Tibial artery (tissue), 4 donors: Measurements from ENCODE around the gene ITGB7.

ENCODE experiments used
- DNase-seq, 2 donors: peaks; one replicate each; pipeline ENCODE4 v3.0.0-alpha.2; 2019
- H3K27ac ChIP-seq, 2 donors: fragments of 200-600 bp; sonication (generic) in 1 of 2; 1 replicate in 1 of 2; 2 replicates in 1 of 2; pipeline ENCODE4 v1.5.1; 2018 to 2019; ENCODE audit warnings: mild to moderate bottlenecking in 1 of 2
- H3K27me3 ChIP-seq, 2 donors: fragments of 200-600 bp; sonication (generic) in 1 of 2; one replicate each; pipeline versions ENCODE4 v1.5.1 to v1.6.0; 2016 to 2019
- H3K36me3 ChIP-seq, 3 donors: fragments of 200-600 bp; sonication (generic) in 2 of 3; one replicate each; pipeline ENCODE4 v1.5.1; 2016 to 2019; ENCODE audit warnings: mild to moderate bottlenecking in 2 of 3
- H3K4me1 ChIP-seq, 4 donors: fragments of 200-600 bp; sonication (generic) in 2 of 4; 1 replicate in 3 of 4; 2 replicates in 1 of 4; pipeline ENCODE4 v1.5.1; 2016 to 2019
- H3K4me3 ChIP-seq, 2 donors: fragments of 200-600 bp; sonication (generic) in 1 of 2; 1 replicate in 1 of 2; 2 replicates in 1 of 2; pipeline ENCODE4 v1.5.1; 2018 to 2019; ENCODE audit warnings: mild to moderate bottlenecking in 2 of 2
- H3K9me3 ChIP-seq, 3 donors: fragments of 200-600 bp; sonication (generic) in 1 of 3; one replicate each; pipeline ENCODE4 v1.5.1; 2016 to 2019
- CTCF ChIP-seq, 2 experiments: fragments of 200-600 bp in 1 of 2; fragments of 450-650 bp in 1 of 2; IDR thresholded peaks; one replicate each; pipeline ENCODE4 v1.5.1; 2017 to 2019; ENCODE audit warnings: antibody characterized with exemption in 2 of 2, mild to moderate bottlenecking in 1 of 2, moderate library complexity in 1 of 2
- intact Hi-C: fragments of 100-400 bp; cut with DNase I; formaldehyde crosslinking; loops from one replicate; pipeline ENCODE4 v1.15.0; 2023; ENCODE audit warnings: low total_unique reads

Gene ITGB7

GRCh38 chr12:53193040-53193439 lies 14.0 kb downstream of the ITGB7 start:
- Histone ChIP-seq H3K36me3 (peaks cover 2 to 23% (median 12%) of the 10 kb centered on the region in 3 donors), H3K4me1 (peaks cover 0 to 17% (median 13%) of the 10 kb centered on the region in 4 donors), H3K27me3 (no peaks in the 10 kb centered on the region), H3K4me3 (no peak overlapping the region), H3K27ac (no peak overlapping the region), H3K9me3 (no peaks in the 10 kb centered on the region)
- intact Hi-C loops: no loop called here
- DNase-seq: peak in 1 of 2 donors; percentile 60
- TF ChIP-seq CTCF (IDR thresholded peaks at IDR 0.05): no peak

- Histone ChIP-seq H3K4me1 (peaks cover 0 to 12% (median 8%) of the 10 kb centered on the region in 4 donors), H3K4me3 (no peak overlapping the region), H3K27ac (no peak overlapping the region), H3K36me3 (peaks cover 7 to 28% (median 17%) of the 10 kb centered on the region in 3 donors), H3K9me3 (no peaks in the 10 kb centered on the region), H3K27me3 (no peaks in the 10 kb centered on the region)
- DNase-seq: no peak
- intact Hi-C loops: no loop called here
- no peak for TF ChIP-seq CTCF (IDR thresholded peaks at IDR 0.05)
Observed at GRCh38 chr12:53192531-53193021, 14.5 kb downstream of the ITGB7 start.

- H3K9me3 ChIP-seq: no peaks in the 10 kb centered on the region
- H3K4me3 ChIP-seq: no peak overlapping the region
- H3K27ac ChIP-seq: no peak overlapping the region
- peak in 1 of 2 donors; percentile 59 for DNase-seq
- peaks cover 0 to 8% (median 4%) of the 10 kb centered on the region in 4 donors for H3K4me1 ChIP-seq
- peaks cover 13 to 33% (median 22%) of the 10 kb centered on the region in 3 donors for H3K36me3 ChIP-seq
- TF ChIP-seq CTCF (IDR thresholded peaks at IDR 0.05): no peak
- intact Hi-C loops: no loop called here
- no peaks in the 10 kb centered on the region for H3K27me3 ChIP-seq
Observed at GRCh38 chr12:53191885-53192530, 15.0 kb downstream of the ITGB7 start.

GRCh38 chr12:53191096-53191884 lies 15.8 kb downstream of the ITGB7 start:
- Histone ChIP-seq H3K9me3 (no peaks in the 10 kb centered on the region), H3K4me3 (no peak overlapping the region), H3K27me3 (no peaks in the 10 kb centered on the region), H3K4me1 (peaks cover 0 to 8% (median 4%) of the 10 kb centered on the region in 4 donors), H3K27ac (no peak overlapping the region), H3K36me3 (peaks cover 20 to 40% (median 30%) of the 10 kb centered on the region in 3 donors)
- intact Hi-C loops: no loop called here
- DNase-seq: peak in 1 of 2 donors; percentile 45
- no peak for TF ChIP-seq CTCF (IDR thresholded peaks at IDR 0.05)

GRCh38 chr12:53190108-53190729 lies 16.8 kb downstream of the ITGB7 start:
- H3K4me1 ChIP-seq: peaks cover 0 to 14% (median 4%) of the 10 kb centered on the region in 4 donors
- peak; percentile 81 to 83 for TF ChIP-seq CTCF (IDR thresholded peaks at IDR 0.05)
- intact Hi-C loops: no loop called here
- H3K27ac ChIP-seq: peak overlapping the region; percentile 9 to 47
- no peaks in the 10 kb centered on the region for H3K9me3 ChIP-seq
- no peaks in the 10 kb centered on the region for H3K27me3 ChIP-seq
- no peak overlapping the region for H3K4me3 ChIP-seq
- H3K36me3 ChIP-seq: peaks cover 30 to 51% (median 40%) of the 10 kb centered on the region in 3 donors
- DNase-seq: peak; percentile 58 to 78
